Measurements from ENCODE around the gene HACD2. TPM values are rescaled to one million over a fixed set of nuclear protein-coding genes. Genes with fewer than 3 reads are reported as not detected.
A peak's percentile ranks its signal among the peaks of the same experiment; 100 is the strongest.

HACD2 gene
- total RNA-seq, 1 donor from 2014 or later, result 70.6 TPM

- no peak for DNase-seq (ENCODE audit: low read depth)
Observed at GRCh38 chr3:123571264-123571972, 13.4 kb downstream of the HACD2 start.

- no peak for DNase-seq (ENCODE audit: low read depth)
Observed at GRCh38 chr3:123568875-123569274, 16.0 kb downstream of the HACD2 start.

GRCh38 chr3:123568034-123568433 is 16.8 kb downstream of the HACD2 start:
- no peak for DNase-seq (ENCODE audit: low read depth)

- no peak for DNase-seq (ENCODE audit: low read depth)
Observed at GRCh38 chr3:123564056-123564455, 20.8 kb downstream of the HACD2 start.

GRCh38 chr3:123562547-123562946 is 22.3 kb downstream of the HACD2 start:
- DNase-seq (ENCODE audit: low read depth), result no peak

GRCh38 chr3:123561188-123561587 is 23.7 kb downstream of the HACD2 start:
- no peak for DNase-seq (ENCODE audit: low read depth)

GRCh38 chr3:123559040-123559861 is 25.6 kb downstream of the HACD2 start:
- DNase-seq (ENCODE audit: low read depth), result peak; percentile 47

- no peak for DNase-seq (ENCODE audit: low read depth)
Observed at GRCh38 chr3:123553536-123553935, 31.3 kb downstream of the HACD2 start.

- no peak for DNase-seq (ENCODE audit: low read depth)
Observed at GRCh38 chr3:123552768-123553167, 32.1 kb downstream of the HACD2 start.

- DNase-seq (ENCODE audit: low read depth), result peak; percentile 14
Observed at GRCh38 chr3:123552095-123552714, 32.6 kb downstream of the HACD2 start.

GRCh38 chr3:123547881-123548519 is 36.9 kb downstream of the HACD2 start:
- DNase-seq (ENCODE audit: low read depth), result no peak

- DNase-seq (ENCODE audit: low read depth), result no peak
Observed at GRCh38 chr3:123546133-123546755, 38.6 kb downstream of the HACD2 start.

- no peak for DNase-seq (ENCODE audit: low read depth)
Observed at GRCh38 chr3:123543950-123544349, 40.9 kb downstream of the HACD2 start.

- DNase-seq (ENCODE audit: low read depth), result no peak
Observed at GRCh38 chr3:123540285-123540684, 44.6 kb downstream of the HACD2 start.

GRCh38 chr3:123536153-123536895 is 48.5 kb downstream of the HACD2 start:
- DNase-seq (ENCODE audit: low read depth), result no peak

GRCh38 chr3:123535580-123535979 is 49.3 kb downstream of the HACD2 start:
- DNase-seq (ENCODE audit: low read depth), result peak; percentile 45

GRCh38 chr3:123534264-123534663 is 50.6 kb downstream of the HACD2 start:
- no peak for DNase-seq (ENCODE audit: low read depth)

GRCh38 chr3:123533554-123534159 is 51.2 kb downstream of the HACD2 start:
- no peak for DNase-seq (ENCODE audit: low read depth)

GRCh38 chr3:123528130-123528529 is 56.7 kb downstream of the HACD2 start:
- DNase-seq (ENCODE audit: low read depth), result no peak

- no peak for DNase-seq (ENCODE audit: low read depth)
Observed at GRCh38 chr3:123527046-123527445, 57.8 kb downstream of the HACD2 start.

GRCh38 chr3:123526474-123526873 is 58.4 kb downstream of the HACD2 start:
- no peak for DNase-seq (ENCODE audit: low read depth)

Data from renal cortical epithelial cell (primary cell).